Limb (tissue), 2 donors: ENCODE measurements around the gene TNFRSF25.

Experiments used
- DNase-seq, 2 donors: peaks; one replicate each; pipeline ENCODE4 v3.0.0-alpha.2; 2016; ENCODE audit errors: extremely low spot score in 2 of 2

TNFRSF25 gene

DNA sequence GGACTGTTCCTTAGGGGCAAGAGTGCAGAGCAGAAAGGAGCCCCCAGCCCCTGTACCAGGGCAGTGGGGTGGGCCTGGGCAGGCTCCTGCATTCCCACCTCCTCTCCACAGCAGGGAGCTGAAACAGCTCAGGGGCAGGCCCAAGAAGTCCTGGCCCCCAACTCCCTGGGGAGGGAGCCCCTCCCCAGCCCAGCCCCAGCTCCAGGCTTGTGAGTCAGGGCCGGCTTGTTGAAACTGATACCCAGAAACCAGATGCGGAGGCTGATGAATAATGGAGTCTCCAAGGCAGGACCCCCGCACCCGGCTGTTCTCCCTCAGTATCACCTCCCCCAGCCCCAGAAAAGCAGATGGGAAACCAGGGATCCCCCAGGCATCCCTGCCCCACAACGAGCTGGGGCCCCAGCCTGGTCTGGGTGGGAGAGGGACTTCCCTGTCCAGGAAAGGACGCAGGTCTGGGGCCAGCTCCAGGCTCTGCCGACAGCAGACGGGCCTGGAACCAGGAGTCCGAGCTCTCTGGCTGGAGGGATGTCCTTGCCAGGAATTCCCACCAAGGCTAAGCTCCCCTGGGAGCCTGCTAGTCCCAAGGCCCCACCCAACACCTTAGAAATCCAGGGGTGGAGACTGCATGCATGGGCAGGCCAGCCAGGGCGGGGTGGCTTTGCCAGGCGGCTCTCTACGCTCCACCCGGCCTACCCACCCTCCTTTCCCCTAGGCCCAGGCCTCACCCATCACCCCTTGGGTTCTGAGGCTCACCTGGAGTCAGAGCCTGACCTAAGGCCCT is 22.8 kb upstream of the TNFRSF25 start:
- no peak for DNase-seq

DNA sequence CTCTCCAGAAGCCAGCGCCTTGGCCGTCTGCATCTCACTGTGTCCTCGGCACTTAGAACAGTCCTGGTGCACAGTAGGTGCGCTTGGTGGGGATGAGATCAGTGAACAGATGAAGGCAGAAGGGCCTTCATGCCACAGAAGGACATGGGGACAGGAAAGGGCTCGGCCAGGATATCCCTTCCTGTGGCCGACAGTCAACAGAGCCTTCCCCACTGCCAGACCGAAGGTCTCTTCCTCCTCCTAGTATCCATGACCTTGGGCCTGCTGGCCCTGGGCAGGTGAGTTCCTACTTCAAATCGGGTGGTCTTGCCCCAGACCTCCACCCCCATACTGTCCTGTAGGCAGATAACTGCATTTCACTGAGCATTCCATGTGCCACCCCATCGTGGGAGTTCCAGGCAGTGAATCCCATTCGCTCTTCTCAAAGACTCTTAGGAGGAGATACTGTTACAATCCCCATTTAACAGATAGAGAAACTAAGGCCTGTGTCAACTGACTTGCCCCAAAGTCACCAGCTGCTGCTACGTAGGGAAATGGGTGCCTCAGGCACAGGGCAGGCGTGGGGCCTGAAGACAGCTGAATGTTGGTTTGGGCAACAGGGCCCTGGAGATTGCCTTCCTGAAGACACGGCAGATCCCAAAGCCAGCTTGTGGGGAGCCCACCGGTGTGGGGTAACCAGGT is 22.0 kb upstream of the TNFRSF25 start:
- no peak for DNase-seq

DNA sequence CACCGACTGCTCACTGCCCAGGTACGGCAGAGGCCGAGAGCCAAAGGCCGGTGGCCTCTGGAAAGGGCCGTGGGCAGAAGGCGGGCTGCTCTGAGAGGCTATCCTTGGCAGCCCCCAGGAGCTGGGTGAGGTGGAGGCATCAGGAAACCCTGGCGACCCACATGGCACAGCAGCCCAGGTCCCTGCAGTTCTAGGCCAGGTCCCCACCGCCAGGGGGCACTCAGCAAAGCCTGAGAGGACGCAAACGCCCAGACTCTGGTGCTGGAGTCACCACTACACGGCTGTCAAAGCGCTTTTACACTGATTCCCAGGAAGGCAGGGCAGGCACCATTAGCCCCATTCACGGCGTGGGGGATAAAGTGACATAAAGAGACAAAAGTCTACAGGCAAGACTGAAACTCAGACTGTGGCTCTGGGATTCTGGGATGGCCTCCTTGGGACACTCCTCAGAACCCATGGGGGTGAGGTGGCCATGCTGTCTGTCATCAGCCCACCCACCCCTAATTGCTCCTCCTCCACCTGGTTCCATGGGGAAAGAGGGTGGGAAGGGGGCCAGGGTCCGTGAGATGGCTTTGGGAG is 20.5 kb upstream of the TNFRSF25 start:
- peak; percentile 77 to 91 for DNase-seq

DNA sequence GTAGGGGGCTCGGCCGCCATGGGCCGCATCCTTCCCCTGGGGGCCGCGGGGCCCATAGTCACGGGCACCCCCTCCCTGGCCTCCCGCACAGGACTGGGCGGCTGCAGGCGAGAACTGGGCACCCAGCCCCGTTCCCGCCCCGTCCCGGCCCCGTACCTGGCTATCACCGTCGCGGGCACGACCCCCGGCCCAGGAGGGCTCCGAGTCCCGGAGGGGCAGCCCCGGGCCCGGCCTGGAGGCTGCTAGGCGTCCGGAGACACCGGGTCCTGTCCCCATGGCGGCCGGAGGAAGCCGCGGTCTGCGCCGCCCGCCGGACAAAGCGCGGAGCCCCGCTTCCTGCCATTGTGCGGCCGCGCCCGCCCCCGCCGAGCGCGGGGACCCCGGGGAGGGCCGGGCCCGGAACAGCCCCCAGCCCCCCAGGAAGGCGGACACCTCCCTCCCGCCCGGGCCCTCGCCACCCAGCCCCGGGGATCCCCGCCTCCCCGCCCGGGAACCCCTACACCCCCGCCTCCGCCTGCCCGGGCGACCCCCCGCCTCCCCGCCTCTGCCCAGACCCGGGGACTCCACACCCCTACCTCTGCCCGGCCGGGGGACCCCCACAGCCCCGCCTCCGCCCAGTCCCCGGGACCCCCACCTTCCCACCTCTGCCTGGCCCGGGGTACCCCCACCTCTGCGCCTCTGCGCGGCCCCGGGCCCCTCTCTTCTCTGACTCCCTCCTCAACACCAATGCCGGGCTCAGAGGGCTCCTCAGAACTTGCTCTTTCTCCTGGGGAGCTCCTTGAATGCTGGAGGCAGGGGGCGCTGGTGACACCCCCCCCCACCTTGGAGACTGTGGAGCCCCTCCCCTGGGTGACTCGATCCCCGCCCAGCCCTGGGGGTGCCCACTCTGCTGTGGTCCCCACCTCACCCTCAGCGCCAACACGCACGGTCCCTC is 19.5 kb upstream of the TNFRSF25 start:
- DNase-seq, result peak in 1 of 2 donors; percentile 65

DNA sequence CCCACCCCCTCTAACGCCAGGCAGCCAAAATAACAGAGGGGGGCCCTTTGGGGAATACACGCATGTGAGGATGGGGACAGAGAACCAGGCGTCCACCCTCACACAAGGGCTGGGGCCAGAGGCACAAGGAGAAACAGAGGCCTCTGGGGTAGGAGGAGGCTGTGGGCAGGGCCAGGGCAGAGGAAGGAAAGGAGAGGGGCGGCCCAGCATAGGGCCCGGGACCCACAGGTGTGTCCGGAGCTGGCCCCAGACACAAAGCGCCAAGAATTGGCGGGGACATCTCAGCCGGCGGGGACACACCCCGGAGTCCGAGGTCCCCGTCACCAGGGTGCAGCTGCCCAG is 18.8 kb upstream of the TNFRSF25 start:
- DNase-seq, result no peak

DNA sequence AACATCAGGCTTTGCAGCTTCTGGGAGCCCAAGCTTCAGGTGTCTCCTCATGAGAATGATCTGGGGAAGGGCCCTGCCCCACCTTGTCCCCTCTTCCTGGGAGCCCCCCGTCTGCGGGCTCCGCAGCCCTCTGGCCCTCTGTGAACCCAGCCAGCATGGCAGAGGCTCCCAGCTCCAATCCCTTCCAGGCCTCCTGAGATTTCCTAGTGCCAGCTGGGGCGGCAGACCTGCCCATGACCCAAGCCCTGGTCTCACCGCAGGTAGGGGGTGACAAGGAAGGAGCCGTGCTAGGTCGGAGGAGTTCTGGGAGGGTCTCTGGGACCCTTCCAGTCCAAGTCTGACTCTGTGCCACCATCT is 17.8 kb upstream of the TNFRSF25 start:
- DNase-seq, result no peak

DNA sequence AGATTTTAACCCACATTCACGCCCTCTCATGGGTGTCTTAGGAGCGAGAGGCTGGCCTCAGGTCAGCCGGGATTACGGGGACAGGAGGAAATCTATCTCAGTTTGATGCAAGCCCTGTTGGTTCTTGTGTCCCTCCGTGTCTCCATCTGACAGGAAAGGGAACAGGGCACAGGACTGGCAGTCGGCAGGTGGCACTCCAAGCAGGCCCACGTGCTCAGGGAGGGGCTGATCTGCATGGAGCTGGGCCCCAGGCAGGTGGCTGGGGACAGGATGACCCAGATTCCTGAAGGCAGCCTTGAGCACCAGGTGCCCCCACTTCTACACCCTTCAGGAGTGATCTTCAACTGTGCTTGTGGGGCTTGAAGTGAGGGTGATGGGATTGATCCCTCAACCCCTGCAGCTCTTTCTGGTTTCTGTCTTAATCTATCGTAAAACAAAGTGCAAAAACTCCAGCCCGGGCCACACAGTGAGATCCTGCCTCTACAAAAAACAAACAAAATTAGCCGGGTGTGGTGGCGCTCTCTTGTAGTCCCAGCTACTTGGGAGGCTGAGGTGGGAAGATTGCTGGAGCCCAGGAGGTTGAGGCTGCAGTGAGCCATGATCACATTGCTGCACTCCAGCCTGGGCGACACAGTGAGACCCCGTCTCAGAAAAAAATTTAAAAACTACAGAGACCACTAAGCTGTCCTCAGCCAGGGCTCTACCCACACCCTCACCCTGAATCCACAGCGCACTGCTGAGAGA is 17.2 kb upstream of the TNFRSF25 start:
- DNase-seq, result no peak

DNA sequence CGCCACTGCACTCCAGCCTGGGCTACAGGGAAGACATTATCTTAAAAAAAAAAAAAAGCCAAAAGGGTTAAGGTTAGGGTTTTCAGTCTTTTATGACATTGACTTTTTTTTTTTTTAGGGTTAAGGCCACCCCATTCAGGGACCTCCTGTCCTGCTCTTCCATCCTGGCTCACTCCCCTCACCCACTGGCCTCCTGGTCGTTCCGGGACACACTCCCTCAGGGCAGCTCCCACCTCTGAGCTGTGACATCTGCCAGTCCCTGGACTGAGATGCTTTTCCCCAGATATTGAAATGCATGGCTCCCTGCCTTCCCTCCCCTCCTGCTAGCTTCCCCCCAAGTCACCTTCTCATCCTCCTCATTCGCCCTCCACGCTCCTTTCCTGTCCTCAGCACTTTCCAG is 15.8 kb upstream of the TNFRSF25 start:
- no peak for DNase-seq

DNA sequence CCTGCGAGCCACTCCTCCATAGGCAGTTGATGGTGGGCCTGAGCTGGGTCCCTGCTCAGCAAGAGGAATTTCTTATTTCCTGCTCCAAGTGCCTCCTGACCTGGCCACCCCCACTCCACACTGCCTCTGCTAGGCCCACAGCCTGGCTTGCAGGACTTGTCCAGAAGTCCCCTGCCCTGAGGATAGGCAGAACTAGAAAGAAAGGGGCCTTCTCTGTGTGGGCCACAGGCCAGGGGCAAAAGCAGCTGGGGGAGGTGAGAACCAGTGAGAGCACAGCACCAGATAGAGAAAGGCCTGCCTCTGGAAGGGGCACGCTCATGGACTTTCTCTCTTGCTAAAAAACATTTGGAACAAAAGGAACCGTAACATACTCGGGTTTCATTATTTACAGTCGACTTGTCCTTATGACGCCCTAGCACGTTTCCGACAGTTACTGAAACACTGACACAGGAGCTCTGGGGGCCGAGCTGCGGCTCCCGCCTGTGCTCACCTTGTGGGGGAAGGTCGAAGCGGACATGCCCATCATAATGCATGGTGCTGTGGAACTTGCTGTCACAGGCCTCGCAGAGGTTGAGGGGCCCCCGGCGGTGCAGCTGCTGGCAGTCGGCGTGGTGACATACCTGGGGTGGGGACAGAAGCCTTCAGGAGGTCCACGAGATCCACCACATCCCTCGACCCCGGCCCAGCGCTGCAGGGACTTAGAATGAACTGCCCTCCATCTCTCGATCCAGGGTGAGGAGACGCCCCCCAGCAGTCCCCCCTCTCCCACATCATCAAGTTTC is 11.3 kb upstream of the TNFRSF25 start:
- DNase-seq, result no peak

DNA sequence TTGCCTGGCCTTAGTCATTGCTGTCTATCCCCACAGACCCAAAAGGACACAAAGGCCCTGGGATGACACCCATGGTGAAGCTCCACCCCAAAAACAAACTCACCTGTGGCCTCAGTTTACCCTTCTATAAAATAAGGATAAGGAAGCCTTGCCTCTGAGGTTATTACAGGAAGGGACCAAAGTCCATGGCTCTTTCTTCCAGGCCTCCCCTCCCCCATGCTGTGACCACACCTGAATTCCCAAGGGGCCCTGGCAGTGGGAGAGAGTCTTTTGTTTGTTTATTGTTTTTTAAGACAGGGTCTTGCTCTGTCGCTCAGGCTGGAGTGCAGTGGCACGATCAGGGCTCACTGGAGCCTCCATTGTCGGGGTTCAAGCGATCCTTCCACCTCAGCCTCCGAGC is 10.5 kb upstream of the TNFRSF25 start:
- no peak for DNase-seq

DNA sequence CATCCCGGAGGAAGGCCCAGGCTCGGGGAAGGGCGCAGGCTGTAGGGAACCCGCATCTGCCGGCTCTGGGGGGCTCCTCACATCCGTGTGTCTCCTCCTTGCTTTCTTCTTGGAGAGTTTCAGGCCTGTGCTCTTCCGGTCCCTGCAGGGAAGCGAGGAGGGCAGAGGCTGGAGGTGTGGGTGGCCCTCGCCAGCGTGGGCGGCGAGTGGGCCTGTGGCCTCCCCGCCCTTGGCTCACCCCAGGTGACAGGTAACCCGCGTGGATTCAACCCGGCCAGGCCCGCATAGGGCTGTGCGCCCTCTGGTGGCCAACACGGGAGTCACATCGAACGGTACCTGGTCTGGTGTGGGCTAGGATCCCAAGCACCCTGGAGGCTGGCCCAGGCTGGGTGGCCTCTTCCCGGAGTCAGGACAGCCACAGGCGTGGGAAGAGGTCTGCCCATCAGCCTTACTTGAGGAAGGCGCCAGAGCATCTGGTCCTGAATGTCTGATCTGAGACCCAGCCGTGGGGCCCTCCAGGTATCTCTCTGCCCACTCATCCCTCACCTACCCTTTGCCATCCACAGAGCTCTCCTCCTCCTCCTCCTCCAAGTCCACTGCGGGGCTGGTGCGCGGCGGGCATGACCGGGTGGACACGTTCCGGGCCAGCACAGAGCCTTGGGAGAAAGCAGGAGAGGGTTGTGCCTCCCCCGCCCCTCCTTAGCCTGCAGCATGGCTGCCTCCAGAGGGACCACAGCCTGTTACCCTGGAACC is 9.6 kb upstream of the TNFRSF25 start:
- peak in 1 of 2 donors; percentile 76 for DNase-seq

DNA sequence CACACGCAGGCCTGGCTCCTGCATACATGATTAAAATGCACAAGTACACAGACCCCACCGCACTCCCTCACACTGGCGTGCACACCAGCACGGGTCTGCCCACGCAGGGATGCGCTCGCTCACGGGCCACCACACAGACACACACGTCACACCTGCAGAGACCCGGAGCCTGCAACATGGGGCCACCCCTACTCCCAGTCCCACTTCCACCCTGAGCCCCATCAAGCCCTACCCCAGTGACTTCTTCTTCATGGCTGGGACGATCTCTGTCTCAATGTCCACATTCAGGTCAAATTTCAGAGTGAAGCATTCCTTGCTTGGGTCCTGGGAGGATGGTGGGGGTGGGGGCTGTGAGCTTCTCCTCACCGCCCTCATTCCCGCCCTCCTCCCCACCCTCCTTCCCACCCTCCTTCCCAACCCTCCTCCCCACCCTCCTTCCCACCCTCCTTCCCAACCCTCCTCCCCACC is 8.9 kb upstream of the TNFRSF25 start:
- no peak for DNase-seq

DNA sequence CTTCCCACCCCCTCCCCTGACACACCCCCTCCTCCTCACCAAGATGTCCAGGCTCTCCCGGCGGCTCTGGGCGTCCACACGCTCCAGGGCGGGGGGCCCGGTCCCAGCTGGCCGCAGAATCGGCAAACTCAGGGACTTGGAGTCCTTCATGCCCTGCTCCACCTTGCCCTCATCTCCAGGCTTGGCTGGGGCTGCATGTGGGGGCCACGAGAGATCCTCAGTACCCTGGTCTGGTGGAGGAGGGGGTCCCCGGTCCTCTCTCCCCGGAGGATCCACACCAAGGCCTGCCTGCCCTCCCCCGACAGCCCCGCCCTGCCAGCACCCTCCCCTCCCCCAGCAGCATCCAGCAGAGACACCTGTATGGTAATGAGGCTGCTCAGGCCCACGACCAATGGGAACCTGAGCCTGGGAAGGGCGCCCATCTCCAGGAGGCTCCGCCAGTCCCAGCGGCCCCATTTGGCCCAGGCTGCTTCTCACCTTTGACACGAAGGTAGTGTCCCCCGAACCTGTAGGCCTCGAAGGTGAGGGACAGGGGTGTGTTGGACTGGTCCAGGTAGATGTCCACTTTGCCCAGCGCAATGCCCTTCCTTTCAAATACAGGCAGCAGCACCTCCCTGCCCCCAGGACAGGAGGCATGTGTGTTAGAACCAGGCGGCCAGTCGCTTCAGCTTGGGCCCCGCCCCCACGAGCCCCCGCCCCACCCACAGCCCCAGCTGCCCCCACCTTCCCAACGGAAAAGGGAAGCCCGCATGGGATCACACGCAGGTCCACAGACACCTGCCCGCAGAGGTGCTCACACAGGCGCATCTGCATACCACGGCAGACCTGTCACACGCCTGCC is 8.2 kb upstream of the TNFRSF25 start:
- no peak for DNase-seq

DNA sequence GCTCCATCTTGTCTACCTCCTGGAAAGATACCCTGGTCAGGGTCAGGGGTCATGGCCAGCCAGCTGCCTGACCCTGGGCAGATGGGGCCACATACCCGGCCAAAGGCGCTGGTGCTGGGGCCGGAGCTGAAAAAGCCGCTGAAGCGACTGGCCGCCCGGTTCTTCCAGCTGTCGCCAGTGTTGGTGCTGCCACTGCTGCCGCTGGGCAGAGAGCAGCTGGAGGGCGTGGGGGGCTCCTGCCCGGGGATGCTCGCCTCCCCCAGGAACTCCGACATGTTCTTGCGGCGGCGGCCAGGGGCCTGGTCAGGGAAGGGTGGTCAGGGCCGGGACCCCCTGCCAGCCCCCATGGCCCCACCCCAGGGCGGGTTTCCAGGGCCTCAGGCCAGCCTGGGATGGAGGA is 7.2 kb upstream of the TNFRSF25 start:
- no peak for DNase-seq

DNA sequence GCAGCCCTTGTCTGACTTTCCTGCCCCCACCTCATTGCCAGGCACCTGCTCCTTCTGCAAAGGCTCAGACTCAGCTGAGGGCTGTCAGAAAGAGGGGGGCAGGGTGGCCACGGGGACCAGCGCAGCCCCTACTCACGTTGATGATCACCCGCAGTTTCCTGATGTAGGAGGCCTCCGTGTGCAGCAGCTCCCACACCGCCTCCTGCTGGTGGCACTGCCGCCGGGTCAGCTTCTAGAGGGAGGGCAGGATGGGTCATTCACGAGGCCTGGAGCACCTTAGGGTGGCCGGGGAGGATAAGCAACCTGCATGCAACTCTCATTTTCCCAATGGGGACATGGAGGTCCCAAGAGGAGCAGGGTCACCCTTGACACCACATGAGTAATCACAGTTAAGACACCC is 6.4 kb upstream of the TNFRSF25 start:
- DNase-seq, result no peak

DNA sequence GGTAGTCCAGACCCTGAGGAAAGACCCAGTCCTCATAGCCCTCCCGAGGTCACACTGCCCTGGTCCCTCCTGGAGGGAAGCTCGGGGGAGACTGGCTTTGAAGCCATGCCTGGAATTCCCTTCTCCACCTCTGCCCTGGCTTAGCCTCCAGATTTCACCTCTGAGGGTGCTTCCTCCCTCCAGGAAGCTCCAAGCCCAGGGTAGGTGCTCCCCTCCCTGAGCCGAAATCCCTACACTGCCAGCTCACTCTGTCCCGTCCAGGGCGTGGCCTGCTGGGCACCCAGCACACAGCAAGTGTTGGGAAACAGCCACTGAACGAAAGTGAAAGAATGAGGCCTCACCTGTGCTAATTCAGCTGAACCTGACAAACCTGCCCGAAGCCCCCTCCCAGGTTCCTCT is 6.0 kb upstream of the TNFRSF25 start:
- no peak for DNase-seq

DNA sequence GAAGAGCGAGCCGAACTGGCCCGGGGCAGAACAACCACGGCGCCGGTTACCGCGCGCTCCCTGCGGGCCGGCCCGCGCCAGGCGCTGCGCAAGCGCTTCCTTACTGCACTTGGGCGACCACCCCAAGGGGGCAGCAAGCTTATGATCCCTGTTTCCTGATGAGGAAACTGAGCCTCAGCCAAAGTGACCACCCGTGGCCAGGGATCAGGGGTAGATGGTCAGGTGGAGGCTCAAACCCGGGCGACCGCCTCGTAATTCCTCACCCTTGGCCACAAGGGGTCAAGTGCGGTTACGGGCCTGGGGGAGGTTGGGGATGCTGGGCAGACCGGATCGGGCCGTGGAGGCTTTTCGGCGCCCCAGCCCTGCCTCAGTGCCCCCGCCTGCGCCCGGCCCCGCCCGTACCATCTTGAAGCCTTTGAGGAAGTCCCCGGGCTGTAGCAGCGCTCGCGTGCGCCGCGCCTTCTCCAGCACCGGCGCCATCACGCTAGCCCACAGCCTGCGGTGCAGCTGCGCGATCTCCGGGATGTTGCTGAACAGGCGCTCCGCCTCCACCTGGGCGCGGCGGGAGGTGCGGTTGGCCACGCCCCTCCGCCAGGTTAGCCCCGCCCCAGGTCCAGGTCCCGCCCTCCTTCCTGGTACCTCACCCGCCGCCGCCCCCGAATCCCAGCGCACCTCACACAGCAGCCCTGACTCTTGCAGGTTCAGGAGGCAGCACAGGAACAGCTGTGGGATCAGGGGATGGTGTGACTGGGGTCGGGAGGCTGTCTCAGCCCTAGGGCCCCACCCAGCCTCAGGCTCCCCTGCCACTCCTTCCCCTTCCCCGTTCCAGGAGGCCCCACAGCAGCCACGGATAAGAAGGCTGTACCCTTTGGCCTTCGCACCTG is 5.4 kb upstream of the TNFRSF25 start:
- no peak for DNase-seq
